Karpas-422 (cell line): ENCODE results near the gene LRIT1. TPM values are rescaled to one million over a fixed set of nuclear protein-coding genes. Genes with fewer than 3 reads are reported as not detected.

ENCODE experiments used
- DNase-seq: peaks from one replicate; pipeline ENCODE4 v3.0.0-alpha.2; 2015
- H2AFZ ChIP-seq: fragments of 200-600 bp; sonication (generic); 2 replicates; pipeline ENCODE4 v1.6.1; 2014; ENCODE audit warnings: antibody characterized with exemption, low read length, mixed read lengths
- H3K27ac ChIP-seq: fragments of 200-600 bp; sonication (generic); 2 replicates; pipeline ENCODE4 v1.5.1; 2014; ENCODE audit warnings: mild to moderate bottlenecking, low read length, moderate library complexity
- H3K27me3 ChIP-seq: fragments of 200-600 bp; sonication (generic); 2 replicates; pipeline ENCODE4 v1.6.1; 2014; ENCODE audit warnings: low read length, mixed read lengths
- H3K36me3 ChIP-seq: fragments of 200-600 bp; sonication (generic); 2 replicates; pipeline ENCODE4 v1.6.1; 2014; ENCODE audit warnings: low read length, mixed read lengths; ENCODE audit not compliant: insufficient read depth
- H3K4me1 ChIP-seq: fragments of 200-600 bp; sonication (generic); 2 replicates; pipeline ENCODE4 v1.6.1; 2014; ENCODE audit warnings: mild to moderate bottlenecking, low read length, mixed read lengths
- H3K4me2 ChIP-seq: fragments of 200-600 bp; sonication (generic); 2 replicates; pipeline ENCODE4 v1.6.1; 2014; ENCODE audit warnings: low read length, low read depth, mild to moderate bottlenecking; ENCODE audit not compliant: poor library complexity, severe bottlenecking
- H3K4me3 ChIP-seq: fragments of 200-600 bp; sonication (generic); 2 replicates; pipeline ENCODE4 v1.5.1; 2014; ENCODE audit warnings: mild to moderate bottlenecking, antibody characterized with exemption, low read length, mixed read lengths
- H3K79me2 ChIP-seq: fragments of 200-600 bp; sonication (generic); 2 replicates; pipeline ENCODE4 v1.6.1; 2014; ENCODE audit warnings: mild to moderate bottlenecking, low read length, mixed read lengths
- H3K9ac ChIP-seq: fragments of 200-600 bp; sonication (generic); 2 replicates; pipeline ENCODE4 v1.6.0; 2014; ENCODE audit warnings: low read length
- H3K9me2 ChIP-seq: fragments of 200-600 bp; sonication (generic), shearing (Covaris generic); replicated peaks from 2 replicates; pipeline ENCODE4 v1.6.0; 2014; ENCODE audit warnings: mild to moderate bottlenecking, low read length, moderate library complexity; ENCODE audit not compliant: insufficient read depth
- H3K9me3 ChIP-seq: fragments of 300-700, 200-600 bp; sonication (generic); 2 replicates; pipeline ENCODE4 v1.6.1; 2014; ENCODE audit warnings: low read length, mixed read lengths
- H4K20me1 ChIP-seq: fragments of 200-600 bp; sonication (generic); 2 replicates; pipeline ENCODE4 v1.6.1; 2014; ENCODE audit warnings: mild to moderate bottlenecking, antibody characterized with exemption, low read length, low read depth; ENCODE audit not compliant: insufficient read depth
- total RNA-seq: library from RNA; depleted of rRNA; stranded (reverse); fragments of >200 nt; shearing (Covaris generic); gene quantifications from 2 replicates; pipeline ENCODE4 v1.2.3, GENCODE V29; 2014; ENCODE audit warnings: low replicate concordance

LRIT1 gene
- total RNA-seq, 1 experiment from 2014 or later: not detected

DNA sequence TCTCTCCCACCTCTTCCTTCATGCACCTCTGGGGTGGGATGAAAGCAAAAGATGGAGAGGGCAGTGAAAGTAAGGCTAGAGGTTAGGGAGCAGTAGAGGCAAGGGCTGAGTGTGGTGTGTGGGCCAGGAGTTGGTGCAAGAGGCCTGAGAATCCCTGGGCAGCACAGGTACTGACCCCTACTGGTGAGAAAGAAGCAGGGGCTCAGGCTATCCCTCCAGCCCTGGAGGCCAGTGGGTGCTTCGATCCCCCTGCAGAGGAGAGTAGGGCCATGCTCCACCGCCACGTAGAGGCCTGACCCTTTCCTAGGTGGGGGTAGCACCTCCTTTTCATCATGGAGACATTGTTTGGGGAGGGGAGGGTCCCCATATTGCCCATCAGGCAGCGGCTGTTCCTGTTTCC lies 37.2 kb downstream of the LRIT1 start:
- no peaks in the 10 kb centered on the region for H3K79me2 ChIP-seq
- no peak overlapping the region for H3K4me2 ChIP-seq
- H4K20me1 ChIP-seq: no peaks in the 10 kb centered on the region
- H3K9ac ChIP-seq: no peak overlapping the region
- H2AFZ ChIP-seq: no peak overlapping the region
- no peak overlapping the region for H3K27ac ChIP-seq
- H3K27me3 ChIP-seq: no peaks in the 10 kb centered on the region
- no peaks in the 10 kb centered on the region for H3K4me1 ChIP-seq
- H3K4me3 ChIP-seq: no peak overlapping the region
- DNase-seq: peak; percentile 48
- no peaks in the 10 kb centered on the region for H3K9me3 ChIP-seq
- no peaks in the 10 kb centered on the region for H3K36me3 ChIP-seq
- no peaks in the 10 kb centered on the region for H3K9me2 ChIP-seq

DNA sequence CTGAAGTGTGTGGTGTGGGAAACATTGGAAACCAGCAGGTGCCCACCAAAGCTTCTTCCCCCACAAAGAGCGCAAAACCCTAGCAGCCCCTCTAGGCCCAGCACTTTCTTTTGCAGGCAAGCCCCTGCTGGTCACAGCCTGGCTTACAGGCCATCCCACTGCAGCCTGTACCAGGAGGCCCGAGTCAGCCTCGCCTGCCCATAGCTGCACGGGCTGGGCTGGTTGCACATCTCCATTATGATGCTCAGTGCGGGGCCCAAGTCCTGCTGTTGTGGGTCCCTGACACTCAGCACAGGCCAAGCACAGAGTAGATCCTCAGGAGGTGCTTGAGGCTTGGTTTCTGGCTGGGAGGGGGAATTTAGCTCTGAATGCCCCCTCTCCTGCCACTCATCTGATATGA lies 39.0 kb downstream of the LRIT1 start:
- Histone ChIP-seq H3K9me3 (no peaks in the 10 kb centered on the region), H3K9ac (no peak overlapping the region), H3K4me3 (no peak overlapping the region), H3K27me3 (no peaks in the 10 kb centered on the region), H3K27ac (no peak overlapping the region), H4K20me1 (no peaks in the 10 kb centered on the region), H3K79me2 (no peaks in the 10 kb centered on the region), H3K4me1 (no peaks in the 10 kb centered on the region), H3K36me3 (no peaks in the 10 kb centered on the region), H3K9me2 (no peaks in the 10 kb centered on the region), H2AFZ (no peak overlapping the region), H3K4me2 (no peak overlapping the region)
- DNase-seq: no peak

DNA sequence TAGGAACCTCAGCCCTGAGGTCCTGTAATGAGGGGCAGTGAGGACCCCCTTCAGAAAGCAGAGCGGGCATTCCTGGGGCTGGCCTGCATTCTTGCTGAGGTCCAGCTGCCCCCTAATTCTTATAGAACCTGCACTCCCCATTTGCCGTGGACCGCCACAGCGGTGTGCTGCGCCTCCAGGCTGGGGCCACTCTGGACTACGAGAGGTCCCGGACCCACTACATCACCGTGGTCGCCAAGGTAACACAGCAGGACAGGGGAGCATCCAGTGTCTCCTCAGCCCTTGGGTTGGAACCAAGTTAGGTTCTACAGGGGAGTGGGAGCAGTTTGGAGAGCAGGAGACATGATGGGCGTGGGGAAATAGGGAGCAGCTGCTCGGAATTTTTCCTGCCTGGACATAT lies 39.7 kb downstream of the LRIT1 start:
- Histone ChIP-seq H3K36me3 (no peaks in the 10 kb centered on the region), H3K9ac (no peak overlapping the region)
- DNase-seq: no peak

DNA sequence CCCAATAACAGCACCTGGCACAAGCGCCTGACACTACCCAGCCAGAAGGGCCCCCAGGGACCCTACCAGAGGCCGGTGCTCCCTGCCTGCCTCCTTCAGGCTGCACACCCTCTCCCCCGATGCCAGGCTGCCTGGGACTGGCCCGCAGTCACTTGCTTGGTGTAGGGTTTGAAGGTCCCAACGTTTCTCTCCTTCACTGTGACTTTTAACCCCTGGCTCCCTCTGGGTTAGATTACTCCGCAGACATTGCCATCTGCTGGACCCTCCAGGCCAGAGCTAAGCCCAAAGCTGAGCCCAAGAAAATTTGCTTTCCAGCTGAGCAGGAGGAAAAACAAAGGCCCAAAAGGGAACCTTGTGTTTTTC lies 40.1 kb downstream of the LRIT1 start:
- no peaks in the 10 kb centered on the region for H3K36me3 ChIP-seq
- no peaks in the 10 kb centered on the region for H3K9me2 ChIP-seq
- no peaks in the 10 kb centered on the region for H3K79me2 ChIP-seq
- no peaks in the 10 kb centered on the region for H4K20me1 ChIP-seq
- H3K9ac ChIP-seq: no peak overlapping the region
- no peaks in the 10 kb centered on the region for H3K27me3 ChIP-seq
- H3K4me2 ChIP-seq: no peak overlapping the region
- no peak for DNase-seq
- H3K4me3 ChIP-seq: no peak overlapping the region
- H3K4me1 ChIP-seq: no peaks in the 10 kb centered on the region
- no peak overlapping the region for H3K27ac ChIP-seq
- no peaks in the 10 kb centered on the region for H3K9me3 ChIP-seq
- H2AFZ ChIP-seq: no peak overlapping the region

More for the DNA sequence above, 39.7 kb downstream of the LRIT1 start:
- Histone ChIP-seq H3K79me2 (no peaks in the 10 kb centered on the region), H3K9me2 (no peaks in the 10 kb centered on the region), H3K27me3 (no peaks in the 10 kb centered on the region), H4K20me1 (no peaks in the 10 kb centered on the region), H3K27ac (no peak overlapping the region), H2AFZ (no peak overlapping the region), H3K4me1 (no peaks in the 10 kb centered on the region), H3K4me2 (no peak overlapping the region), H3K9me3 (no peaks in the 10 kb centered on the region), H3K4me3 (no peak overlapping the region)

DNA sequence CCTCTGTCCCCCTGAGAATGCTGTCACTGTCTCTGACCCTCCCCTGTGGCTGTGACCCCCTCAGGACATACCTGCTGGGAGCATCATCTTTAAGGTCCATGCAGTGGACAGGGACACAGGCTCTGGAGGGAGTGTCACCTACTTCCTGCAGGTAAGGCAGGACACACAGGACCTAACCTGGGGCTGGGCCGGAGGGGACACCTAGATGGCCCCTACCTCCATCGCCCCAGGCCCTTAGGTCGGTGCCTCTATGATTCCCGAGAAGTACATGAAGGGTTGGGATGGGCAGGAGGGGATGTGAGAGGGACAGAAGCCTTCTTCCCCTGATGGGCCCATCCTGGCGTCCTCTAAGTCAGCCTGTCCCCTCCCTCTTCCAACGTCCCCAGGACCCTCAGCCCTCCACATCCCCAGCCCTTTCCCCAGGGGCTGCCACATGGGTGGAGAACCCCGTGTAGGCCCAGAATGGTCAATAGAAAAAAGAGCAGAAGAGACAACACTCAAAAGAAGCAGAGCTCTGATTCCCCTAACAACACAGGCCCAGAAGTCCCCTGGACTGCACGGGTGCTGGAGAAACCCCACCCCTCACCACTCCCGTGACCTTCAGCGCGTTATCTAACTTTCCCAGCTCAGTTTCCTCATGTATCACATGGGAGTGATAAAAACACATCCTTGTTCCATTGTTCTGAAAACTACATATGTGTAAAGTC lies 40.7 kb downstream of the LRIT1 start:
- H2AFZ ChIP-seq: no peak overlapping the region
- H3K4me2 ChIP-seq: no peak overlapping the region
- DNase-seq: no peak
- no peaks in the 10 kb centered on the region for H3K4me1 ChIP-seq
- no peaks in the 10 kb centered on the region for H3K9me3 ChIP-seq
- no peaks in the 10 kb centered on the region for H4K20me1 ChIP-seq
- H3K36me3 ChIP-seq: no peaks in the 10 kb centered on the region
- H3K79me2 ChIP-seq: no peaks in the 10 kb centered on the region
- H3K9me2 ChIP-seq: no peaks in the 10 kb centered on the region
- H3K27me3 ChIP-seq: no peaks in the 10 kb centered on the region
- no peak overlapping the region for H3K9ac ChIP-seq
- H3K4me3 ChIP-seq: no peak overlapping the region
- no peak overlapping the region for H3K27ac ChIP-seq

DNA sequence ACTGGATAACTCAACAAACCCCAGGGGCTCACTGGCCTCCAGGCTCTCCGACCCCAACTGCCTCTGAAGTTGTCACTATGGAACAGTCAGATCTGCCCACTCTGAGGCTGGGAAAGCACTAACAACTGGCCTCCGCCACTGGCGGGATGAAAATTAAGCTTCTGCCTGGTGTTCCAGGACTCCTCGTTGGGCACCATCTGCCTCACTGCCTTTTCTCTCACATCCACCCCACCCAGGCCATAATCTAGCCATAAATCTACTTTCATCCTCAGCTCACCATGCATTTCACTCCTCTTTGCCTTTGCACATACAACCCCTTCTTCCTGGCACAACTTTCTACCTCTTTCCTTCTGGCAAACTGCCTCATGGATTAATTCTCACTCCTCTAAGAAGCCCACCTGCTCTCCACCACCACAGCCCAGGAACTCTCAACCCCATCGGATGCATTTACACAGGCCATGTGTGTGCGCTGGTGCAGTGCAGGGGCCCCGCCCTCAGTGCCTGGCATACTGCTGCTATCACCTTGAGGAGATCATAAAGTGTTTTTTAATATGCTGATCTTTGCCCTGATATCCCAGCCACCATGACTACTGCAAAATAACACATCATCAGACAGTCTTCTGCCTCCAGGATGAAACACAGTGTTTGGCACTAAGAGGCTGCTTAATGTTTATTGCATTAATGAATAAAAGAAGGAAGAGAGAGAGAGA lies 43.0 kb downstream of the LRIT1 start:
- DNase-seq: no peak
- Histone ChIP-seq H3K36me3 (no peaks in the 10 kb centered on the region), H2AFZ (no peak overlapping the region), H4K20me1 (no peaks in the 10 kb centered on the region), H3K9me3 (no peaks in the 10 kb centered on the region), H3K27ac (no peak overlapping the region), H3K4me1 (no peaks in the 10 kb centered on the region), H3K9ac (no peak overlapping the region), H3K27me3 (no peaks in the 10 kb centered on the region), H3K4me2 (no peak overlapping the region), H3K4me3 (no peak overlapping the region), H3K9me2 (no peaks in the 10 kb centered on the region), H3K79me2 (no peaks in the 10 kb centered on the region)

DNA sequence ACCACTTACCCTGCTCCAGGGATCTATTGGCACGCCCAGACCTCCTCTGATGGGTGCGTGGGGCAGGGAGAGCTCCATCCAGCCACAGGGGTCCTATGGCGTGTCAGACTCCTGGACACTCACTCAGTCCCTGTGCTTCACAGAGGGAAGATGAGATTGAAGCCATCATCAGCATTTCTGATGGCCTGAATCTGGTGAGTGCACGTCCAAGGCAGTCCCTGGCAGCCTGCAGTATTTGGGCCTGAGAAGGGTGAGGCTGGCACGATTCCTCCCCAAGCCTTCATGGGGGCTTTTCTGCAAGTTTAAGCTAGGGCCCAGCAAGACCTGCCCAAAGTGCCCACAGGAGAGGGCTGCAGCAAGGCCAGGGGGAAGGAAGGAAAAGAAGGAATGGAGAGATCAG lies 43.7 kb downstream of the LRIT1 start:
- H2AFZ ChIP-seq: no peak overlapping the region
- no peak for DNase-seq
- H3K27ac ChIP-seq: no peak overlapping the region
- H4K20me1 ChIP-seq: no peaks in the 10 kb centered on the region
- H3K9me3 ChIP-seq: no peaks in the 10 kb centered on the region
- no peak overlapping the region for H3K4me2 ChIP-seq
- H3K9ac ChIP-seq: no peak overlapping the region
- H3K9me2 ChIP-seq: no peaks in the 10 kb centered on the region
- H3K4me1 ChIP-seq: no peaks in the 10 kb centered on the region
- no peaks in the 10 kb centered on the region for H3K79me2 ChIP-seq
- no peaks in the 10 kb centered on the region for H3K36me3 ChIP-seq
- H3K27me3 ChIP-seq: no peaks in the 10 kb centered on the region
- no peak overlapping the region for H3K4me3 ChIP-seq

DNA sequence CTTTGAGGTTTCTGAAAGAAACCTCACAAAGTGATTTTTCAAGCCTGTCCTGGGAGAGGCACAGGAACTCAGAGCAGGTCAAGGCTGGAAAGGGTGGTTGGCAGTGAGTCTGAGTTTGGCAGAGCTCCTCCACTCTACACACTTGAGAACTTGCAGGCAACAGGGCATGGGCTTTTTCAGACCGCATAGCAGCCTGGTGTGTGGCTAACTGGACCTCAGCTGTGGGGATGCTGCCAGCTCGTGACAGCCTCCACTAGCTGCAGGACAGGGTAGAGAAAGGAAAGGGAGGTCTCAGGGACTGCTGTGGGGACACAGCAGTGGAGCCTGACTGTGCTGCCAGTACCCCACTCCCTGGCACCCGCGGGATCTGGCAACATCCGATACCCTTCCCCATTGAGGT lies 44.4 kb downstream of the LRIT1 start:
- Histone ChIP-seq H3K79me2 (no peaks in the 10 kb centered on the region), H2AFZ (no peak overlapping the region), H3K27ac (no peak overlapping the region), H3K4me1 (no peaks in the 10 kb centered on the region), H3K9me3 (no peaks in the 10 kb centered on the region), H3K36me3 (no peaks in the 10 kb centered on the region), H4K20me1 (no peaks in the 10 kb centered on the region), H3K4me2 (no peak overlapping the region), H3K9me2 (no peaks in the 10 kb centered on the region), H3K9ac (no peak overlapping the region), H3K4me3 (no peak overlapping the region), H3K27me3 (no peaks in the 10 kb centered on the region)
- DNase-seq: no peak
